ENCODE measurements around the gene GDF7.

The GDF7 gene

GRCh38 chr2:20661421-20662307, 5.3 kb upstream of the GDF7 start:
- DNase-seq: peak; percentile 64

DNA sequence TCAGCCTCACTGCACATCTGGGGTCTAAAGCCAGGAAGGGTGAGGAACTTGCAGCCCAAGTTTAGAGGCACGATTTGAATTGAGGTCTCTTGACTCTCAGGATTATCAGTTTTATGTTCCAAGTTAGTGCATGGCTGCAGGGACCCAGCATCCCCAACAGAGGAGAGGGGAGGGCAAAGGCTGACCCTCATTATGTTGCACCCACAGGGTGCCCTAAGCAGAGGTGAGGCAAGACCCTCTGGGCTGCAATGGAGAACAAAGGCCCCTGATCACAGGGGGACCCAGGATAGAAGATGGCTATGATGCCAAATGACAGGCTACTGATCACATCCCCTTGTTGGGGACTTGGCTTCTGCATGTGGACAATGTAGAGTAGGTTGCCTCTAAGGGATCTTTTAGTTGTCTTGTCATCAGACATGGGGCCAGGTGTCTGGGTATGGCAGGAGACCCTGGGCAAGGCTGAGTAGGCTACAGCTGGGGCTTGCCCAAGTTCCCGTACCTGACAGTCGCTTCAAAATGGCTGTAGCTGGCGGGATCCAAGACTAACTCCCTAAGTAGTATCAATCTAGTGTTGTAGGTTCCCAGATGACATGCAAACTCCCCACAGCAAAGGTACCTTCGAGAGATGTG, 4.5 kb upstream of the GDF7 start:
- no peak for DNase-seq

- DNase-seq: no peak
Measured at GRCh38 chr2:20663196-20664070, 3.5 kb upstream of the GDF7 start.

- DNase-seq: no peak
Measured at GRCh38 chr2:20664071-20664390, 2.9 kb upstream of the GDF7 start.

- DNase-seq: no peak
Measured at GRCh38 chr2:20664431-20665242, 2.3 kb upstream of the GDF7 start.

DNA sequence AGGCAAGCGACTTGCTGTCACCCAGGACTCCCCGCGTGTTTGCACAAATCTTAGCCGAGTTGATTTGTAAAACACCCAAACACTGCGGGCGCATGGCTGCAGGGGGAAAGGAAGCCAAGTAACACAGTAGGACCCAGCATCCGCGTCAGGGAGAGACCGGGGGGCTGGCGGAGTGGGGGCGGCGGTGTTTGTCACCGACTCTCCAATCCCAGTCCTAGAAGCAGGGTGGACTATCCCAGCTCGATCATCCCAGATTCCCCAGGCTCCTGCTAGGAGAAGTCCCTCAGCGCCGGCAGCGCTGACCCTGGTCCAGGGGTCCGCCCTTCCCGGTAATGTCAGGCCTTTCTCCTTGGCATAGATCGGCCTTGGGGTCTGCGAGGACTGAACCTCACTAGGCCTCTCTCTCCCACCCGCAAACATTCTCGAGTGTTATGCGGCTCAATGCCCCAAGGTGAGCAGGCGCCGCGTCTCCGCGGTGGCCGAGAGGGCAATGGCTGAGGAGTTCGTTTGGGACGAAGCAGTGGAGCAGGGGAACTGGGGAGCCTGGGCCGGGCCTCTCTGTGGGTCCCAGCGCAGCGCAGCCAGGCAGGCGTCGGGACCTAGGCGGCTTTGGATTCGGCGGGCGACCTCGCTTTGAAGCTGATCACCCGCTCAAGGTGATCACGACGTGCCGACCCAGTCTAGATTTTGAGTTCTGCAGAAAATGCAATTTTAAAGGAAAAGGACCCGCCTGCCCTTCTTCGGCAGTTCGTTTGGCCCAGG, 1.5 kb upstream of the GDF7 start:
- peak; percentile 68 for DNase-seq

DNA sequence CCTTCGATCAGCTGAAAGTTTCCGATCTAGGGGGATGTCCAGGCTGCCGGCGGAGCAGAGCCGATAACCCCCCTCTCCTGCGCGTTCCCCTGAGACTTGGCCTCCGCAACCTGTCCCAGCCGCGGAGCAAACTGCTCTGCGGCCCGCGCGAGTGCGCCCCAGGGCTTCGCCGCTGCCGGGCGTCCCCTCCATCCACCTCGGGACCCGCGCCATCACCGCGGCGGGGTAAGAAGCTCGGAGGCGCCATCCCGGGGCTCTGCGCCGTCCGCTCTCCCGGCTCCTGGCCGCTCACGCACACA, 990 bp upstream of the GDF7 start:
- DNase-seq: peak; percentile 78

DNA sequence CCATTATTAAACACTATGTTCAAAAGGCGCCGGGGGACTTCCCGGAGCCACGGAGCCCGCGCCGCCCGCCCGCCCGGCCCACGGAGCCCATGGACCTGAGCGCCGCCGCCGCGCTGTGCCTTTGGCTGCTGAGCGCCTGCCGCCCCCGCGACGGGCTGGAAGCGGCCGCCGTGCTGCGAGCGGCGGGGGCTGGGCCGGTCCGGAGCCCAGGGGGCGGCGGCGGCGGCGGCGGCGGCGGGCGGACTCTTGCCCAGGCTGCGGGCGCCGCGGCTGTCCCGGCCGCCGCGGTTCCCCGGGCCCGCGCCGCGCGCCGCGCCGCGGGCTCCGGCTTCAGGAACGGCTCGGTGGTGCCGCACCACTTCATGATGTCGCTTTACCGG, 197 bp downstream of the GDF7 start:
- no peak for DNase-seq

DNA sequence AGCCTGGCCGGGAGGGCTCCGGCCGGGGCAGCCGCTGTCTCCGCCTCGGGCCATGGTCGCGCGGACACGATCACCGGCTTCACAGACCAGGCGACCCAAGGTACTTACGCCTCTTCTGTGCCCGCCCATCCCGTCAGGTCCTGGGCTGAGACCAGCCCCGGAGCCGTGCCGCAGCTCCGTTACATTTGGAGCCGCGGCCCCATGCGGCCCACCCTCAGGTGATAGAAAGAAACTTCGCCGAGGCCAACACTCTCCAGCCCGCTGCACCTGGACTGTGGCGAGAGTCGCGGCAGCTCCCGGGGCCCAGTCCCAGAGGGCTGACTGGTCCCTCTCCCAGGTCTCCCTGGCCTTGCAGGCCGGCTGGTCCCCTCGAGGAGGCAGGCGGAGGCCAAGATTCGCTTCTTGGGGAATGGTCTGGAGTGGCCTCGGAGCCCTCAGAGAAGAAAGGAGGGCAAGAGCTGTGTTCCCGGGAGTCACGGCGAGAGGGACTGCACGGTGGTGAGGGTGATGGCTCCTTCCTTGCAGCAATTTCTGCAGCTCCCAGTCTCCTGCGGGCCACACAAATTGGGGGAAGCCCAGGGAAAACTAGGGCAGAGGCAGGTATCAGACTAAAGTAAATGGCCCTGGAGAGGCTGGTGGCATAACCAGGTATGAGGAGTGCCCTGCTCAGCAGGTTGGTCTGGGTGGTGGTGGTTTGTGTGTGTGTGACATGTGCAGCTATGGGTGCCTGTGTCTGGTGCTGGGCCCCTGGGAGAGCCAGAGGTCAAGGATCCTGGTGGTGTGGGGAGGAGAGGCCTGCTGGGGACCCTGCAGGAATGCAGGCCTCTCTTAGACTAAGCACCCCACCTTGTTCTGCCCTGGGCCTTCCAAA, 822 bp downstream of the GDF7 start:
- peak; percentile 73 for DNase-seq

DNA sequence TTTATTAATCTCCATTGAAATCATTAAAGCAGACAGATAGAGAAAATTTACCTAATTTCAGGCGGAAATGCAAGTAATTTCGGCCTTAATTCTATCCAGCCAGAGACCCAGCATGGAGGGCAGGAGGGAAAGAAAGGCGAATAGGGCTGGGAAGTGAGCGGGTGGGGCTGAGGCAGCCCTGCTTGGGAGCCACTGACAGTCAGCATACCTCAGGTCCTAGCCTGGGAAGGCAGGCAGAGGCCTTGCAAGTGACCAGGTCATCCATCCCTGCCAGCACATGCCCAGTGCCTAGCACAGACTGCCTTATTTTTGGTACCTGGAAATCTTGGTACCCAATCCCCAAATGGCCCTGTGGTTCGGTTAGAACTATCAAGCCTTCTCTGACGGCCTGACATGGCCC, 1.5 kb downstream of the GDF7 start:
- DNase-seq: no peak

- no peak for DNase-seq
Measured at GRCh38 chr2:20668871-20669475, 2.0 kb downstream of the GDF7 start.

- no peak for DNase-seq
Measured at GRCh38 chr2:20669562-20670314, 2.8 kb downstream of the GDF7 start.

GRCh38 chr2:20670315-20671035, 3.5 kb downstream of the GDF7 start:
- DNase-seq: peak; percentile 79

DNA sequence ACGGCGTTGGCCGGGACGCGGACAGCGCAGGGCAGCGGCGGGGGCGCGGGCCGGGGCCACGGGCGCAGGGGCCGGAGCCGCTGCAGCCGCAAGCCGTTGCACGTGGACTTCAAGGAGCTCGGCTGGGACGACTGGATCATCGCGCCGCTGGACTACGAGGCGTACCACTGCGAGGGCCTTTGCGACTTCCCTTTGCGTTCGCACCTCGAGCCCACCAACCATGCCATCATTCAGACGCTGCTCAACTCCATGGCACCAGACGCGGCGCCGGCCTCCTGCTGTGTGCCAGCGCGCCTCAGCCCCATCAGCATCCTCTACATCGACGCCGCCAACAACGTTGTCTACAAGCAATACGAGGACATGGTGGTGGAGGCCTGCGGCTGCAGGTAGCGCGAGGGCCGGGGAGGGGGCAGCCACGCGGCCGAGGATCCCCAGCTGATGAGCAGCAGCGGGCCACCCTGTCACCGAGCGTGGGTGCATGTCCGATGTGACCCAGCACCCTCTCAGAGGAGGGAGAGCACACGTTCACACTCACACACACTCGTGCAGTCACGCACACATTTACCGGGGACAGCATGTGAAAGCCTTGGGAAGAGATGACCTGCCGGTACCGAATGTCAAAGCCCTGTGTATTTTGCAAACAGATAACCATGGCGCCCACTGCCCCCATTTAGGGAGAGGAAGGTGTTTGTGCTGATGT, 4.2 kb downstream of the GDF7 start:
- DNase-seq: peak; percentile 67

GRCh38 chr2:20671736-20672080, 4.8 kb downstream of the GDF7 start:
- DNase-seq: no peak

DNA sequence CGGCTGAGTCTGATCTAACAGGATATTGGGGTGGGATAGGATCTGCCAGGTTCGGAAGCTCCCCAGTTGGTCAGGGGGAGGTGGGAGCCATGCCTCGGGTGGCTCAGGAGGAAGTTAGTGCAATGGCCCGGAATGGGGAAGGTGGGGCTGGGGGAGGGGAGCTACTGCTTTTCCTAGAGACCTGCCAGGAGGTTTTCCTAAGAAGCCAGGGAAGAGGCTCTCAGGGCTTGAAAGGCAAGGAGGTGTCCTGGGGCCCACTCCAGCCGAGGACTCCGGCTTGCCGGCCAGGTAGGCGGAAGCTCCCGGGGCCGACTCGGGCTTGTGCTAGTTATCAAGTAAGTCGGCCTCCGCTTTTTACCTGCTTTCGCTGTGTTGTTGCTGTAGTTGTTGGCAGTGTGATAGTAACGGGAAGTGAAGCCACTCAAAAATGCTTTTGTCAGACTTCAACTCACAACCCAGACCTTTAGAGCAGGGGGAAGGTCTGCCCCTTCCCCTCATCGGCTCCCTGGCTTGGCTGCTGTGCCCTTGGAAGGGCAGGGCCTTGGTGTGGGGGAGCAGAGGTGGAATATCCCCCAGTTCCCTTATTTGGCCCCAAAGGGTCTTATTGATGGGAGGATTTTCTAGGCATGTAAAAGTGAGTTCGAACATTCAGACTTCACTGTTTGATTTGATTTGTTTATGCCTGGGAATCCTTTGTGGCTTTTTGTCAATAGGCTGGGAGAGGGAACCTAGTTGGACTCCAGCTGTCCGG, 5.4 kb downstream of the GDF7 start:
- no peak for DNase-seq

GRCh38 chr2:20673686-20674308, 6.9 kb downstream of the GDF7 start:
- no peak for DNase-seq

Data from right kidney (tissue), 1 donor.